Measurements from ENCODE around the gene NEAT1. TPM values are rescaled to one million over a fixed set of nuclear protein-coding genes. Genes with fewer than 3 reads are reported as not detected.
A peak's percentile ranks its signal among the peaks of the same experiment; 100 is the strongest.

NEAT1 gene
- total and polyA plus RNA-seq, 9 of the 15 experiments (the other 6 are each of a cell fraction or from before 2014, with no cell fraction given) = 20.1 to 389 (median 62.8) TPM

DNA sequence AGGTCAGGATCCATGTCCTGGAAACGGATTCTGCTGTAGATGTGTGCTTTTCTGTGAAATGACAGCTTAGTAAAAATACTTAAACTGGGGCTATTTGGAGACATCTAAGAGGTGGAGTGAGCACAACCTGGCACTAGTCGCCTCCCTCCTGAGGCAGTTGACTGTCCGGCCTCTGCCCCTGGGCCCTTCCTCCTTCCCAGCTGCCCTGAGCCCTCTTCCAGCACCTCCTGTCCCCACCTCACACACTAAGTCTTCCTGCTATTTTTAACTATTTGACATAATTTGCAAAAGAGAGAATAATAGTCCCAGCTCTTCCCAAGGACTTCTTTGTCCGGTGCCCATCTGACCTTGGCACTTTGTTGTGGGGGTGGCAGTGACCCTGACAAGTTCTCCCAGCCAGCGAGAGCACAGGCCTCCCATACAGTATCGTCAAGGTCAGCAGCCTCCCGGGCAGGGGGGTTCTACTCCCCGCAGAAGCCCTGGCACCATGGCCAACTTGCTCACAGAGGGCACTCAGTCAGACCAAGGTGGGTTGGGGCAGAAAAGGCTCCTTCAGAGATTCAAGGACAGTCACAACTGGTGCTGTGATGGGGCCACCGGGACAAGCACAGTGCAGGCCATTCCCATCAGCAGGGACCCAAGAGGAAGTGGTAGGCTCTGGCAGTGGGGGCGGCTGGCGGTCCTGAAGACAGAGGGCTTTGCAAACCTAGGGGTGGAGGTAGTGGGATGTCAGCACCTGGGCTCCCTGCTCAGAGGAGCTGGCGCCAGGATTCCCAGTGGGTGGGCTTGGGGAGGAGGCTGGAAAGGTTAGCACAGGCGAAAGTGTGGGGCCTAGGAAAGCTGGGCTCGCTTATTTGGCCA, 5.5 kb upstream of the NEAT1 start (continued):
- TF ChIP-seq, protein P1, sequence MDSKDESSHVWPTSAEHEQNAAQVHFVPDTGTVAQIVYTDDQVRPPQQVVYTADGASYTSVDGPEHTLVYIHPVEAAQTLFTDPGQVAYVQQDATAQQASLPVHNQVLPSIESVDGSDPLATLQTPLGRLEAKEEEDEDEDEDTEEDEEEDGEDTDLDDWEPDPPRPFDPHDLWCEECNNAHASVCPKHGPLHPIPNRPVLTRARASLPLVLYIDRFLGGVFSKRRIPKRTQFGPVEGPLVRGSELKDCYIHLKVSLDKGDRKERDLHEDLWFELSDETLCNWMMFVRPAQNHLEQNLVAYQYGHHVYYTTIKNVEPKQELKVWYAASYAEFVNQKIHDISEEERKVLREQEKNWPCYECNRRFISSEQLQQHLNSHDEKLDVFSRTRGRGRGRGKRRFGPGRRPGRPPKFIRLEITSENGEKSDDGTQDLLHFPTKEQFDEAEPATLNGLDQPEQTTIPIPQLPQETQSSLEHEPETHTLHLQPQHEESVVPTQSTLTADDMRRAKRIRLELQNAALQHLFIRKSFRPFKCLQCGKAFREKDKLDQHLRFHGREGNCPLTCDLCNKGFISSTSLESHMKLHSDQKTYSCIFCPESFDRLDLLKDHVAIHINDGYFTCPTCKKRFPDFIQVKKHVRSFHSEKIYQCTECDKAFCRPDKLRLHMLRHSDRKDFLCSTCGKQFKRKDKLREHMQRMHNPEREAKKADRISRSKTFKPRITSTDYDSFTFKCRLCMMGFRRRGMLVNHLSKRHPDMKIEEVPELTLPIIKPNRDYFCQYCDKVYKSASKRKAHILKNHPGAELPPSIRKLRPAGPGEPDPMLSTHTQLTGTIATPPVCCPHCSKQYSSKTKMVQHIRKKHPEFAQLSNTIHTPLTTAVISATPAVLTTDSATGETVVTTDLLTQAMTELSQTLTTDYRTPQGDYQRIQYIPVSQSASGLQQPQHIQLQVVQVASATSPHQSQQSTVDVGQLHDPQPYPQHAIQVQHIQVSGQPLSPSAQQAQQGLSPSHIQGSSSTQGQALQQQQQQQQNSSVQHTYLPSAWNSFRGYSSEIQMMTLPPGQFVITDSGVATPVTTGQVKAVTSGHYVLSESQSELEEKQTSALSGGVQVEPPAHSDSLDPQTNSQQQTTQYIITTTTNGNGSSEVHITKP (IDR thresholded peaks at IDR 0.05; ENCODE audit: partially characterized antibody) = peak; percentile 7
- TF ChIP-seq EGR1 (conservative IDR thresholded peaks at IDR 0.05) (peak; percentile 36), ARID1B (IDR thresholded peaks at IDR 0.05) (no peak), CBX8 (IDR thresholded peaks at IDR 0.05; ENCODE audit: borderline replicate concordance, extremely low read depth, low read depth, low read length, poor library complexity, severe bottlenecking) (no peak), BACH1 (tag; IDR thresholded peaks at IDR 0.05) (no peak), CHD1 (IDR thresholded peaks at IDR 0.05; ENCODE audit: low read length) (peak; percentile 19), TSHZ1 (CRISPR knock-in tag; IDR thresholded peaks at IDR 0.05) (no peak), KAT2B (IDR thresholded peaks at IDR 0.05; ENCODE audit: low read depth, low read length) (no peak)
- TF ChIP-seq, protein P2, sequence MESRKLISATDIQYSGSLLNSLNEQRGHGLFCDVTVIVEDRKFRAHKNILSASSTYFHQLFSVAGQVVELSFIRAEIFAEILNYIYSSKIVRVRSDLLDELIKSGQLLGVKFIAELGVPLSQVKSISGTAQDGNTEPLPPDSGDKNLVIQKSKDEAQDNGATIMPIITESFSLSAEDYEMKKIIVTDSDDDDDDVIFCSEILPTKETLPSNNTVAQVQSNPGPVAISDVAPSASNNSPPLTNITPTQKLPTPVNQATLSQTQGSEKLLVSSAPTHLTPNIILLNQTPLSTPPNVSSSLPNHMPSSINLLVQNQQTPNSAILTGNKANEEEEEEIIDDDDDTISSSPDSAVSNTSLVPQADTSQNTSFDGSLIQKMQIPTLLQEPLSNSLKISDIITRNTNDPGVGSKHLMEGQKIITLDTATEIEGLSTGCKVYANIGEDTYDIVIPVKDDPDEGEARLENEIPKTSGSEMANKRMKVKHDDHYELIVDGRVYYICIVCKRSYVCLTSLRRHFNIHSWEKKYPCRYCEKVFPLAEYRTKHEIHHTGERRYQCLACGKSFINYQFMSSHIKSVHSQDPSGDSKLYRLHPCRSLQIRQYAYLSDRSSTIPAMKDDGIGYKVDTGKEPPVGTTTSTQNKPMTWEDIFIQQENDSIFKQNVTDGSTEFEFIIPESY (CRISPR knock-in tag; IDR thresholded peaks at IDR 0.05) = peak; percentile 53; the same call in 1 of the 2 replicates

All from K562 (cell line).